HG03045 (cell line): Measurements from ENCODE around the gene LNX2.

Source experiments
- ATAC-seq: cut with Tn5 transposase; IDR thresholded peaks from one replicate; pipeline ENCODE4 v1.9.1; 2021; ENCODE audit warnings: mild to moderate bottlenecking, moderate library complexity; ENCODE audit not compliant: unreplicated experiment

Gene LNX2

DNA sequence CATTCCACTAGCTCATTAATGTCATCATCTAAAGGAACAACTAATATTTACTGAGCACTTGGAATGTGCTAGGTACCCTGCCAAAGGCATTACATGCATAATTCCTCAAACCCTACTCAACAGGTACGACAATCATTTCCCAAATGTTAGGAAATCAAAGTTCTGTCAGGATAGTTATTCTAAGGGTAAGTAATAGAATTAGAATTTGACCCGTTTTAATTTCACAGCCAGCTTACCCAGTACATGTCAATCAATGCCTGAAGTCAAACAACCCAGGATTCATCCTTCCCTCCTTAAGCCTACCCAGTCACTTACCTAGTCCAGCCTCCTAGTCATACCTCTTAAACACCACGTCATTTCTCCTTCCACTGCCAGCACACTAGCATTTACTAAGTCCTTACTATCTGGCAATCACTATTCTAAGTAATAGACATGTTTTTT is 2.4 kb downstream of the LNX2 start:
- no peak for ATAC-seq

DNA sequence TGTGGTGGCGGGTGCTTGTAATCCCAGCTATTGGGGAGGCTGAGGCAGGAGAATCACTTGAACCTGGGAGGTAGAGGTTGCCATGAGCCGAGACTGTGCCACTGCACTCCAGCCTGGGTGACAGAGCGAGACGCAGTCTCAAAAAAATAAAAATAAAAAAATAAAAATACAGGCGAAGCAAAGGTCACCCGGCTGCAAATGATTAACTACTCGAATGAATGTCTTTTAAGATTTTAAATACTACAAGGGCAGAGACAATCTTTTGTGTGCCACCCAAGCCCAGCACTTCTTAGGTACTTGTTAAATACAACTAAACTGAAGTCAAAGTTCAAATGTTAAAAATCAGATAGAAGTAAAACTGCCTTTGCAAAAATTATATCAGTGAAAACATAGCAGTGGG is 6.7 kb downstream of the LNX2 start:
- no peak for ATAC-seq

DNA sequence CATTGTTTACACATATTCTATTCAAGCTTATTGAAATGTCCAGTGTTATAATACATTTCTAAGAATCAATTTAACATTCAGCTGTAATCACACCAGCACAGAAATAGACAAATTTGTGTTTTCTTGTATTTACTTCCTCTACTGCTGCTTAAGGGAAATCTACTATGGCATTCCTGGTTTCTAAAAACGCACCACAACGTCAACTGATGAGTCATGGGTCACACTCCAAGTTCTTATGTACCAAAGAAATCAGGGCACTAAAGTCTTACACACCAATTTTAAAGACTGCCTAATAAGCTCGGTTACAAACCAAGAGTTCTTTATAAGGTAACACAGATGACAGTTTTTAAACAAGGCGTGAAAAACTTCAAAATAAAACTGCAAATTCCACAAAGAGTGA is 13.2 kb downstream of the LNX2 start:
- no peak for ATAC-seq

DNA sequence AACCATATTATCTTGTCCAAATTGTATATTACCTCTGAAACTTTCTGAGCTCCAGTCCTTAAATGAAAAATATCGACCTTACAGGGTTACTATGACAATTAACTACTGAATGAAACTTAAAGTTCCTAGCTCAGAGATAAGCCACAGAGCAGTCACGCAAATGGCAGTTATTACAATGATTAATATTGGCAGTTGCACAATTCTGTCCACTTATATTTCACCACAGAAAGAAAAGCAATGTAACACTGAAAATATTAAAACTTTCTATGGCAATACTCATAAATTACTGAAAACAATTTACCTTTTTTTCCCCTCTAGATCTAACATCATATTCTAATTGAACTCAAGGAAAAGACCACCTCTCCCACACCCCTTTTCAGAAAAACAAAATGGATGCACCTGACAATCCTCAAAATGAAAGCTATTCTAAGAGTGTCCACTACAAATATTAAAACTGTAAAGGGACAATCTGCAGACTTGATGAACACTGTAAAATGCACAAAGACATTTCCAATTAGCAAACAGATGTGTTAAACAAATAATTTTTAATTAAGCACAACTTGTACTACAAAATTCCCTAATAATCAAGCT is 14.6 kb downstream of the LNX2 start:
- no peak for ATAC-seq

DNA sequence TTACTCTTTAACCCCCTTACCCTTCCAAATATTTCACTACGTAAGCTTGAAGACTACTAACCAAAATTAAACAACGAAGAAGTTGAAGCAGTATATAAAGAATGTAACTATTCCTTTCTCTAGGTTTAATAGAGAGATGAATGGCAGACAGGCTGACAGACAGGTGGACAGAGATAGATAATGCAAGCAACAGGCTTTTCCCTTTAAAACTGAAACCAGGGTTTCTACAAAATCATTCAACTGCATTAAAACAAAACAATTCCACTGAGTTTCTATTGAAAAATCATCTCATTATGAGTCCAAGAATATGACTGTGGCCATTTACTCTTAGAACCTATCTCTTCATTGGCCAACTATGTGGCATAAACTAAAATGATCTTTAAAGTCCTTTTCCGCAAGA is 15.2 kb downstream of the LNX2 start:
- no peak for ATAC-seq

DNA sequence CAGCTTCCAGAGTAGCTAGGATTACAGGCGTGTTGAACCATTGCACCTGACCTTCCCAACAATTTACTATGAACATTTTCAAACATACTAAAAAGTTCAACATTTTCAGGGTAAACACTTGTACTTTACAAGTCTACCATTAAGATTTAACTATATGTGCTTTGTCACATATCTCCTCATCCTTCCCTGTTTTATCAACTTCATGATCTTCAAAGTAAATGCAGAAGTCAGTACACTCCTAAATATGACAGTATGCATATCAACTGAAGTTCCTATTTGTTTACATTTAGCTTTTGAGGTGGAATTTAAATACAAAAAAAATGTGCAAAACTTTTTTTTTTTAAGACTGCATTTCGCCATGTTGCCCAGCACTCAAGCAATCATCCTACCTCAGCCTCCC is 18.5 kb downstream of the LNX2 start:
- ATAC-seq: no peak

DNA sequence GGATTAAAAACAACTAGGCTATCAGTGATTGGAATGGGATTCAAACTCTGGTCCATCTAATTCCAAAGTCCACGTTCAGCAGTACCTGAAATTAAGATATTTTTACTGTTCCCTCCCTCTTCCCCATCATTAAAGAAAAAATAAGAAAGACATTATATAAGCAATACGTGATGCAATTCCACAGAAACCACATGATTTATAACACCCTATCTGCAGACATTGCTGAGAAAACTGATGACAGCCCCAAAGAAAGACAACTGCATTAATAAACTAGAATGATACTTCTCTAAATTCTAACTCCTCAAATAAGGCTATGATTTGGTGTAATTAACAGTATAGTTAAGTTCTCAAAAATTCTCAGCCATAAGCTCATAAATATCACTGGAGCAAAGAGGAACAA is 19.1 kb downstream of the LNX2 start:
- no peak for ATAC-seq

DNA sequence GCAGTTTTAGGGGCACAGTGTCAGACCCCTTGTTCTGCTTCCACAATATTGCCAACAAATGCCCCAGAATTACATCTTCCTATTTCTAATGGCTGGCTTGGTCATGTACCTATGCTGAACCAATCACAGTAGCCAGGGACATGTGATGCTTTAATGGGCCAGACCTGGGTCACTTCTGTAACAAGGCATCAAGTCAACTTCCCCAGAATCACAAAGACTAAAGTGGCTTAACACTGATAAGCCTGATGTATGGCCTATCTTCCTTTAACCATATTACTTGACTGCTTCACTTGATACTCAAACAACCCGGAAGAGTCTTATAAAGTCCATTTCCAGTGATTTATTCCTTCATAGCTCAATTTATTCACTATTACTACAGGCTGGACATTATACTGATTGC is 19.6 kb downstream of the LNX2 start:
- no peak for ATAC-seq

DNA sequence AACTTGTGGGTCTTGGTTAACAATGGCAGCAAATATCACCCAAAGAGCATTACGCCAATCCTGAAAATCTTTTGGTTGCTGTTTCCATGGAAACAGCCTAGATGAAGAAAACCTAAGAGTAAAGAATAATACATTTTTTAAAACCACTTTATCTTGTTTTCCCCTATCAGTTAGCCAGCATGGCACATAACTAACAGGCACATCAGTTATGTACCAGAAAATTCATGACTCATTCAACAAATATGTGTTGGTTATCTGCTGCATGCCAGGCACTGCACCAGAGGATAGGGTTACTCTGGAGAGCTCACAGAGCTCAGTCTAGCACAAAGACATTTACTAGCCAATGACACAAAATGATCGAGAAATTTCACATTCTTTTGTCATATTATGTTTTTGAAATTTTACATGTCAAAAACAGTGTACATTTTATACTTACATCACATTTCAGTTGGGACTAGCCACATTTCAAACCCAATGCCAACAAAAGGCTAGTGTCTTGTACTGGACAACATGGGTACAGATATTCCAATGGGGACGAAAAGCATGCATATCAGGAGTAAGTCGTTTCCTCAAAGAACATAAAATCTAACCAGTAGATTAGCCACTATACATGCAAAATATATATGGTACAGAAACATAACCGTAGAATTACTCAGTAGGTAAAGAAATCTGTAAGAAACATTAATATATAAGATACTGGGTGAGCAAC is 20.3 kb downstream of the LNX2 start:
- ATAC-seq: no peak

DNA sequence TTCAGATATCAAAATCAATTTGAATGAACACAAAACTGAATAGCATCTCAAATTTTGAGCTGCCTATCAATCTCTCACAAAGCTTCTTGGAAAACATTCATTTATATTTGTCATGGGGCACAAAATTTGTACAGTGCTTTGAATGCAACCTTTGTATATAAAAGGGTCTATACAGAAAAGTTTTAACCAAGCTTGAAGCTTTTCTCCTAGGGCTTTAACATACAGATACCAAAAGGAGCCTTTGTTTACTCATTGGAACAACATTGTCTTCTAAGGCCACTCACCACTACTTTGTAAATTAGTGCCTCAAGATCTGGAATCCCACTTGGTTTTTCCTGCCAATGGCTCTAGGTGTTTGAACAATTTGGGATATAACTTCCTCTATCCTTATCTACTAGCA is 21.2 kb downstream of the LNX2 start:
- ATAC-seq: no peak

DNA sequence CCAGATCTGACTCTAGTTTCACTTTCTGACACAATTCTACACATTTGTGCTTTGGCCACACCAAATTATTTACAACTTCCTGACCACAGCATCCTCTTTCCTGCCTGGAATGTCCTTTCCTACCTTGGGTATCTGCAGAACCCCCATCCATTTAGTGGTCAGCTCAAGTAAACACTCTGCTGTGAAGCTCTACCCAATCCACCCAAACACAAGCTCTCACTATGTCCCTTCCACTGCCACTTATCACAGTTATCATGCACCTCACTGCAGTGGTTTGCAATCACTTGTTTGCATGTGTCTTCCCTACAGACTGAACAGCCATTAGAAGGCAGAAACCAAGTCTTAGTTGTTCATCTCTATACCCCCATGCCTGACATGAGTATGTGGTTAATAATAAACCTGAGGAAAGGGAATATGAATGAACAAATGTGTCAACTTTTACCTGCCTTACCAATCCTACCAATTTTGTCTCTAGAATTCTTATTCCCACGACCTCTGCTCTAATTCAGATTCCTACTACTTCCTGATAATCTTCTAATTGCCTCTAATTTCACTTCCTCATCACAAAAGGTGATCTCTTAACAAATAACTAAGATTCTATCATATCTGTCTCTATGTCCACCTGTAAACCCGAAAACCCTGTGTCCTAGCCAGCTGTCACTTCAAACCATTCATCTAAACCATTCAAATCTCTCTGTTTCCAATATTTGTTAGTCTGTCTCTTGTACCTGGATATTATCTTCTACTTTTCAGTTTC is 25.1 kb downstream of the LNX2 start:
- no peak for ATAC-seq

DNA sequence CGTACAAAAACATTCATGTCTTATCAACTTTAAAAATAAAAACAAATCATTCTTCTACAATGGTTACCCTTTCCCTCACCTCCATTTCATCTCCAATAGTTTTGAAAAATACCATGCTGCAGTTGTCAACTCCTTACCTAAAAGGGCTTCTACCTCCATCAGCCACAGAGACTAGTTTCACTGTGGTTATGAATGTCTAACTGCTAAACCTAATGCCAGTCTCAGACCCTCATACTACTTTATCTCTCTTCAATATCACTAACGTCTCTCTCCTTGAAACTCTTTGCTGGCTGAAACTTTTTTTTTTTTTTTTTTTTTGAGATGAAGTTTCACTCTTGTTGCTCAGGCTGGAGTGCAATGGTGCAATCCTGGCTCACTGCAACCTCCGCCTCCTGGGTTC is 27.1 kb downstream of the LNX2 start:
- ATAC-seq: no peak

DNA sequence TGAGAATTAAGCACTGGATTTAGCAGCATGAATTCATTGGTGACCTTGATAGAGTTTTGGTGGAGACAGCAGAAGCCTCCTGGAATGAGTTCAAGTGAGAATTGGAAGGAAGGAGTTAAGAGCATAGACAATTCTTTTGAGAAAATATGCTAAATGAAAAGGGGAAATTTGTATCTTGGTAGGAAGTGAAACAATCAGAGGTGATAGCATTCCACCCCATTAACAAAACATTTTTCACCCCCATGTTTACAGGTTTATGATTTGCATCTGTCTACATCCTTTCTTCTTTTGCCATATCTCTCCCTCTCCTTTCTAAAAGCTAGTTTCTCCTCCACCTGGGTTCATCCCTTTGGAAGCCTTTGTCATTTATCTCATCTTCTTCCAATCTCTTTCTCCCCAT is 27.5 kb downstream of the LNX2 start:
- no peak for ATAC-seq

DNA sequence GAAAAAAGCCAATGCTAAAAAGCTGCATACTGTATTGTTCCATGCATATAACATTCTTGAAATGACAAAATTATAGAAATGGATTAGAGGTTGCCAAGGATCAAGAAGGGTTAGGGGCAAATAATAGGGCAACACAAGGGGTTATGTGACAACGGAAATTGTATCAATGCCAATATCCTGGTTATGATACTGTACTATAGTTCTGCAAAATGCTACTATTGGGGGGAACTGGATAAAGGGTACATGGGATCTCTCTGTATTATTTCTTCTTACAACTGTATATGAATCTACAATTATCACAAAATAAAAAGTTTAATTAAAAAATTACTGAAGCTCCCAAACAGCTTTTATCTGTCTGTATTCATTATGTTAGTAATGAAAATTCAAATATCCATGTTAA is 31.9 kb downstream of the LNX2 start:
- no peak for ATAC-seq

DNA sequence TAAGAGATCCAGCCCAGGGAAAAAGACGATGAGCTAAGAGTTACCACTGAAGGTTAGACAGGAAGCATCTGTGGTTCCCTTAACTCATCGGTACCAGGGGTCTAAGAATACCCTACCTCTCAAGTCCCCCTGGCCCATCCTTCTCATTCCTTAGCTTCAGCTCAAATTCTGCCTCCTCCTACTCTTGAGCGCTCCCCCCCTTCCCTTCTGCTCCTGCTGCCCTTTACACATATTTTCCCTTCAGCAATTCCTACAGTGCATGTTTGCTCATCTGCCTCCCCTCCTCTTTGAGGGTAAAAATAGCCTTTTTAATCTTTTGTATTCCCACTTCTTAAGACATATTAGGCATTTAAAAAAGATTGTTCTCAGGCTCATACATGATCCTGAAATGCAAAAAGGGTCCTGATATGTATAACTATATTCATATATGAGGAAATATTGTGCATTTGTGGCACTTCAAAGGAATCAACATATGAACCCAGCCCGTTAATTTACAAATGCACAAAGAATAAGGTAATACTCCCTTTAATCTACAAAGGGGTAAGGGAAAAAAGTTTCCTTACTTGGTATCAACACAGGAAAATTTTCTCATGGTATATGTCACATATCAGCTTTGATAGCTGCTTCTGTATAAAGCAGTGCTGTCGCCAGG is 33.1 kb downstream of the LNX2 start:
- no peak for ATAC-seq

DNA sequence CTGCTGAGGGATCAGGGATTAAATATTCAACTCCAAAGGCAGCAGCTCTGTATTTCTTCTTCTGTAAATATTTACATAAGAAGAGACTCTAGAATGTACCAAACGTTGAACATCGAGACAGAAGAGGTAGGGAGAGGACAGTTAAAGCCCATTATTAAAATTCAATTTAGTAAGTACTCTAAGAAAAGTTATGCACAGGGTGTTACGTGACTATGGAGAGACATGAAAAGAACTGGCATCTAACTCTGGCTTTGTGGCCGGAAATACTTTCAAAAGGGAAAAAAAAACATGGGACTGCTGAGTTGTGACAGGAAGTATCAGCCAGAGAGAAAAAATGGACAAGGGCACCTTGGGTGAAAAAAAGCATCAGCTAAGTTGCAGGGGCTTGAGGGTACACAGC is 36.7 kb downstream of the LNX2 start:
- ATAC-seq: no peak

DNA sequence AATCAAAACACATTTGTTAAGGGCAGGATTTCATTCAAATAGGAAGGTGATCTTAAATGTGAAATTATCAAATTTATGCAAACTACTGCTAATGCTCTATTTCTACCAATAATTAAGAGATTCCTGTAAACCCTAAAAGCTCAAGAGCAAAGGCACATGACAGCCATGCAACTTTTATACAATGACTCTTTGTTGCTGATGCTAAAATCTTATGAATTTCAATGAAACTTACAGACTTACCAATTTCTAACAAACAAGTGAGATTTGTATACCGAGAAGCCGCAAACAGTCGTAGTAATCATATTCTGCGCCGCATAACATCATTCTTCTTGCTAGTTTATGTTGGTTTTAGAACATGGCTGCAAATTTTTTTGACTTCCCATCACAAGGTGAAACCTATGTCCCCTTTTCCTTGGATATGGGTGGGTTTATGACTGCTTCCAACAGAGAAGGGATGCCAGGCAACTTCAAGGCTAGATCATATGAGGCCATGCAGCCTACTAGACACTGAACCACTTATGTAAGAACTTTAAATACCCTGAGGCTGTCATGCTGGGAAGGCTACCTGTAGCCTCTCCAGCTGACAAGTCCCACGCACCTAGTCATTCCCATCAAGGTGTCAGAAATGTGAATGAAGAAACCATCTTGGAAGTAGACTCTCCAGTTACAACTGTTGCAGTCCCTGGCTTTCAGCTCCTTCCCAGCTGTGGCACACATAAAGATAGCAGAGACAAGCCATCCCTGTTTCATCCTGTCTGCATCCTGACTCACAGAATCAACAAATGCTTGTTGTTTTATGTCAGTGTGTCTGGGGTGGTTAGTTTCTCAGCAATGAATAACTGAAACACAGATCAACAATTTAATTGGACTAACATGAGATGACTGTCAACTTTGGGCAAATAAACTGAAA is 42.0 kb downstream of the LNX2 start:
- ATAC-seq: no peak

DNA sequence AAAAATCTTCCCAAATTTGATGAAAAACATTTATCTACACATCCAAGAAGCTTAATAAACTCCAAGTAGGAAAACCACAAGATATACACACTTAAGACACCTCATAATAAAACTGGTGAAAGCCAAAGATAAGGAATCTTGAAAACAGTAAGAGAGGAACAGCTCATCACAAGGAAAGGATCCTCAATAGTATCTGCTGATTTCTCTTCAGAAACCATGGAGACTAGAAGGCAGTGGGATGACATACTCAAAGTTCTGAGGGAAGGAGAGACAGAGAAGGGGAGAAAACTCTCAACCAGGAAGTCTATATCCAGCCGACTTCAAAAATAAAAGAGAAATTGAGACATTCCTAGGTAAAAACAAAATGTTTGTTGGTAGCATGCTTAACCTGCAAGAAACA is 45.7 kb downstream of the LNX2 start:
- ATAC-seq: no peak

DNA sequence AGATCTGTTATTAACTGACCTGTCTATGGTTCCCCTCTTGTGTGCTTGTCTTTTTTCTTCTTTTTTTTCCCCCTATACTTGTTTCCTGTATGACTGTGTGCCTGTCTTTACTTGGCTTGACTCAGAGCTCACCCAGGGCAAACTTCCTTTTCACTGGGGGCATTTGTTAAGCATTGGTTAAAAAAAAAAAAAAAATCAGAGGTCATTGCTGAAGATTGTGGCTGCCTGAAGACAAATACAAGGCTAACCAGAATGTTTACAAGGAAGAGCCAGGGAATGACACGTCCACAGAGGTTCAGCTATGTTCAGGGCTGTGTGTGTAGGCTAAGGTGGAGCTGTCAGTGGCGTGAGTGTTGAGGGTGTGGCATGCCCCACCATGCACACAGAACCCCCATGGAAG is 47.1 kb downstream of the LNX2 start:
- no peak for ATAC-seq

DNA sequence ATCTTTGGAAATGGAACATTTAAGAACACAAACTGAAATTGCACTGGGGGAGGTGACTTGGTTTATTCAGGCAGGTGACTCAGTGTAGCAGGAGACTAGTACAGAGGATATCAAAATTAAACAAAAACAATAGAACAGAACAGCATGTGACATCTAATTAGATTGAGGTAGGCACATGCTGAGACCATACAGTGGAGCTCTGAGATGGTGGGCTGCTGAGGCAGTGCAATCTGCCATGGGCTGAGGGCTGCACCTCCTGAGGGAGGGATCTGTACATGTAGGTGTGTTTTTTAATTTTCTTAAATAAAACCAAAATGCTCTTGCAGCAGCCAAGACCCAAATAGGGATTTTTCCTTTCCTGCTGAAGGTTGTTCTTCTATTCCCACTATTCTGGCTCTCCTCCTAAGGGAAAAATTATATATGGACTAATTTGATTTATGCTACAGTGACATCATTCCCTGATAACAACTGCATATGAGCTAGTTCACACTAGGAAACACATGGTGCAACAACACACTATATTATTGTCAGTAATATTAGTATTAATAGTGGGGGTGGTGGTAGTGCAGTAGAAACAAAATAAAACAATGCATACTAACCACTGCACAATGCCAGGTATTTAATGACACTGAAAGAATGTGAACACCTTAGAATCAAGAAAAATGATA is 48.0 kb downstream of the LNX2 start:
- no peak for ATAC-seq
